ENCODE measurements around the gene EXOC4.

DNA sequence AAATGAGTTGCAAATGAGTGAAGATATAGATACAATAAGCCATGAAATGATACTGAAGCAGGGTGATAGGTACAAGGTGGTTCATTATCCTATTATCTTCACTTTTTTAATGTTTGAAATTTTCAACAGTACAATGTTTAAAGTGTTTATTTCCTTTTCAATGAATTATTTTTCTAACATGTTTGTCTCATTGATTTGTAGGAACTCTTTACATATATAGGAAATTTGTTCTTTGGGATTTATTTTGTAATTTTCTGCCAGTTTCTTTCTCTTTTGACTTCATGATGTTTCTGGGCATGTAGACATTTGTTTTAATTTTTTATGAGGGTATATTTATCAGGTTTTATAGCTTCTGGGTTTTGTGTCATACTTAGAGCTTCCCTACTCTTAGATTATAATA is 108.9 kb downstream of the EXOC4 start:
- TF ChIP-seq ZNF184 (tag by site-specific recombination; IDR thresholded peaks at IDR 0.05), result no peak
- TF ChIP-seq, protein P1, sequence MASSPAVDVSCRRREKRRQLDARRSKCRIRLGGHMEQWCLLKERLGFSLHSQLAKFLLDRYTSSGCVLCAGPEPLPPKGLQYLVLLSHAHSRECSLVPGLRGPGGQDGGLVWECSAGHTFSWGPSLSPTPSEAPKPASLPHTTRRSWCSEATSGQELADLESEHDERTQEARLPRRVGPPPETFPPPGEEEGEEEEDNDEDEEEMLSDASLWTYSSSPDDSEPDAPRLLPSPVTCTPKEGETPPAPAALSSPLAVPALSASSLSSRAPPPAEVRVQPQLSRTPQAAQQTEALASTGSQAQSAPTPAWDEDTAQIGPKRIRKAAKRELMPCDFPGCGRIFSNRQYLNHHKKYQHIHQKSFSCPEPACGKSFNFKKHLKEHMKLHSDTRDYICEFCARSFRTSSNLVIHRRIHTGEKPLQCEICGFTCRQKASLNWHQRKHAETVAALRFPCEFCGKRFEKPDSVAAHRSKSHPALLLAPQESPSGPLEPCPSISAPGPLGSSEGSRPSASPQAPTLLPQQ (tag by site-specific recombination; IDR thresholded peaks at IDR 0.05), result no peak
- TF ChIP-seq, protein P2, sequence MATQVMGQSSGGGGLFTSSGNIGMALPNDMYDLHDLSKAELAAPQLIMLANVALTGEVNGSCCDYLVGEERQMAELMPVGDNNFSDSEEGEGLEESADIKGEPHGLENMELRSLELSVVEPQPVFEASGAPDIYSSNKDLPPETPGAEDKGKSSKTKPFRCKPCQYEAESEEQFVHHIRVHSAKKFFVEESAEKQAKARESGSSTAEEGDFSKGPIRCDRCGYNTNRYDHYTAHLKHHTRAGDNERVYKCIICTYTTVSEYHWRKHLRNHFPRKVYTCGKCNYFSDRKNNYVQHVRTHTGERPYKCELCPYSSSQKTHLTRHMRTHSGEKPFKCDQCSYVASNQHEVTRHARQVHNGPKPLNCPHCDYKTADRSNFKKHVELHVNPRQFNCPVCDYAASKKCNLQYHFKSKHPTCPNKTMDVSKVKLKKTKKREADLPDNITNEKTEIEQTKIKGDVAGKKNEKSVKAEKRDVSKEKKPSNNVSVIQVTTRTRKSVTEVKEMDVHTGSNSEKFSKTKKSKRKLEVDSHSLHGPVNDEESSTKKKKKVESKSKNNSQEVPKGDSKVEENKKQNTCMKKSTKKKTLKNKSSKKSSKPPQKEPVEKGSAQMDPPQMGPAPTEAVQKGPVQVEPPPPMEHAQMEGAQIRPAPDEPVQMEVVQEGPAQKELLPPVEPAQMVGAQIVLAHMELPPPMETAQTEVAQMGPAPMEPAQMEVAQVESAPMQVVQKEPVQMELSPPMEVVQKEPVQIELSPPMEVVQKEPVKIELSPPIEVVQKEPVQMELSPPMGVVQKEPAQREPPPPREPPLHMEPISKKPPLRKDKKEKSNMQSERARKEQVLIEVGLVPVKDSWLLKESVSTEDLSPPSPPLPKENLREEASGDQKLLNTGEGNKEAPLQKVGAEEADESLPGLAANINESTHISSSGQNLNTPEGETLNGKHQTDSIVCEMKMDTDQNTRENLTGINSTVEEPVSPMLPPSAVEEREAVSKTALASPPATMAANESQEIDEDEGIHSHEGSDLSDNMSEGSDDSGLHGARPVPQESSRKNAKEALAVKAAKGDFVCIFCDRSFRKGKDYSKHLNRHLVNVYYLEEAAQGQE (tag by site-specific recombination; IDR thresholded peaks at IDR 0.05), result no peak
- no peak for TF ChIP-seq ZNF202 (tag by site-specific recombination; IDR thresholded peaks at IDR 0.05; ENCODE audit: borderline replicate concordance)
- TF ChIP-seq, protein P3, sequence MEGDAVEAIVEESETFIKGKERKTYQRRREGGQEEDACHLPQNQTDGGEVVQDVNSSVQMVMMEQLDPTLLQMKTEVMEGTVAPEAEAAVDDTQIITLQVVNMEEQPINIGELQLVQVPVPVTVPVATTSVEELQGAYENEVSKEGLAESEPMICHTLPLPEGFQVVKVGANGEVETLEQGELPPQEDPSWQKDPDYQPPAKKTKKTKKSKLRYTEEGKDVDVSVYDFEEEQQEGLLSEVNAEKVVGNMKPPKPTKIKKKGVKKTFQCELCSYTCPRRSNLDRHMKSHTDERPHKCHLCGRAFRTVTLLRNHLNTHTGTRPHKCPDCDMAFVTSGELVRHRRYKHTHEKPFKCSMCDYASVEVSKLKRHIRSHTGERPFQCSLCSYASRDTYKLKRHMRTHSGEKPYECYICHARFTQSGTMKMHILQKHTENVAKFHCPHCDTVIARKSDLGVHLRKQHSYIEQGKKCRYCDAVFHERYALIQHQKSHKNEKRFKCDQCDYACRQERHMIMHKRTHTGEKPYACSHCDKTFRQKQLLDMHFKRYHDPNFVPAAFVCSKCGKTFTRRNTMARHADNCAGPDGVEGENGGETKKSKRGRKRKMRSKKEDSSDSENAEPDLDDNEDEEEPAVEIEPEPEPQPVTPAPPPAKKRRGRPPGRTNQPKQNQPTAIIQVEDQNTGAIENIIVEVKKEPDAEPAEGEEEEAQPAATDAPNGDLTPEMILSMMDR (tag by site-specific recombination; IDR thresholded peaks at IDR 0.05), result no peak
- TF ChIP-seq, protein P4, sequence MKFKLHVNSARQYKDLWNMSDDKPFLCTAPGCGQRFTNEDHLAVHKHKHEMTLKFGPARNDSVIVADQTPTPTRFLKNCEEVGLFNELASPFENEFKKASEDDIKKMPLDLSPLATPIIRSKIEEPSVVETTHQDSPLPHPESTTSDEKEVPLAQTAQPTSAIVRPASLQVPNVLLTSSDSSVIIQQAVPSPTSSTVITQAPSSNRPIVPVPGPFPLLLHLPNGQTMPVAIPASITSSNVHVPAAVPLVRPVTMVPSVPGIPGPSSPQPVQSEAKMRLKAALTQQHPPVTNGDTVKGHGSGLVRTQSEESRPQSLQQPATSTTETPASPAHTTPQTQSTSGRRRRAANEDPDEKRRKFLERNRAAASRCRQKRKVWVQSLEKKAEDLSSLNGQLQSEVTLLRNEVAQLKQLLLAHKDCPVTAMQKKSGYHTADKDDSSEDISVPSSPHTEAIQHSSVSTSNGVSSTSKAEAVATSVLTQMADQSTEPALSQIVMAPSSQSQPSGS (tag by site-specific recombination; IDR thresholded peaks at IDR 0.05; ENCODE audit: low read depth), result no peak
- no peak for TF ChIP-seq REPIN1 (tag by site-specific recombination; IDR thresholded peaks at IDR 0.05; ENCODE audit: low read depth)
